ENCODE results near the gene USP35.

- TF ChIP-seq CTCF (conservative IDR thresholded peaks at IDR 0.05; ENCODE audit: low read length) (no peak), EZH2phosphoT487 (IDR thresholded peaks at IDR 0.05; ENCODE audit: borderline replicate concordance) (no peak)
Observed at GRCh38 chr11:78234006-78234405, 45.3 kb downstream of the USP35 start.
